SK-N-SH (cell line): ENCODE results near the gene TIMP2.

Experiments
- EZH2phosphoT487 ChIP-seq: fragments of 200-600 bp; sonication (generic); IDR thresholded peaks from 2 replicates; pipeline ENCODE4 v1.6.1; 2017; ENCODE audit warnings: low read depth, mixed run types, mild to moderate bottlenecking, antibody characterized with exemption, moderate library complexity, borderline replicate concordance
- GABPA ChIP-seq: IDR thresholded peaks from 2 replicates; pipeline ENCODE4 v1.4.0; 2012; ENCODE audit warnings: low read depth, mild to moderate bottlenecking
- TF ChIP-seq, protein P1 (sequence below): fragments of 200-600 bp; sonication (generic); IDR thresholded peaks from 2 replicates; pipeline ENCODE4 v1.6.1; 2017; ENCODE audit warnings: antibody characterized with exemption, mild to moderate bottlenecking, moderate library complexity

DNA sequence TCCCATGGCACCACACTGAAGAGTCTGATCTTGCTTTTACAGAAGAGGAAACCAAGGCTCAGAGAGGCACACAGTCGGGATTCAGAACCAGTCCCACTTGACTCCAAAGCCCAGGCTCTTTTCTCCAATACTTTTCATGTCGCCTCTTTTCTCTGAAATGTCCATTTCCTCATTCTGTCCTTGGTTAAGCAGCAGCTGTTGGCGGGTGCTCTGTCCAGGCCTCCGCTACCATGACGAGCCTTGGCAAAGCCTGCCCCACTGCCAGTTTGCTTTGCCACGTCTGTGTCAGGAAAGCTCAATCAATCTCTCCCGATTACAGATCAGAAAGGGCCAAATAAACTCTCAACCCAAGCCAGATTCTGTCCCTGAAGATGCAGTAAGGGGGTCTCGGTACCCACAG lies 13.1 kb downstream of the TIMP2 start:
- TF ChIP-seq EZH2phosphoT487: no peak
- TF ChIP-seq, protein P1, sequence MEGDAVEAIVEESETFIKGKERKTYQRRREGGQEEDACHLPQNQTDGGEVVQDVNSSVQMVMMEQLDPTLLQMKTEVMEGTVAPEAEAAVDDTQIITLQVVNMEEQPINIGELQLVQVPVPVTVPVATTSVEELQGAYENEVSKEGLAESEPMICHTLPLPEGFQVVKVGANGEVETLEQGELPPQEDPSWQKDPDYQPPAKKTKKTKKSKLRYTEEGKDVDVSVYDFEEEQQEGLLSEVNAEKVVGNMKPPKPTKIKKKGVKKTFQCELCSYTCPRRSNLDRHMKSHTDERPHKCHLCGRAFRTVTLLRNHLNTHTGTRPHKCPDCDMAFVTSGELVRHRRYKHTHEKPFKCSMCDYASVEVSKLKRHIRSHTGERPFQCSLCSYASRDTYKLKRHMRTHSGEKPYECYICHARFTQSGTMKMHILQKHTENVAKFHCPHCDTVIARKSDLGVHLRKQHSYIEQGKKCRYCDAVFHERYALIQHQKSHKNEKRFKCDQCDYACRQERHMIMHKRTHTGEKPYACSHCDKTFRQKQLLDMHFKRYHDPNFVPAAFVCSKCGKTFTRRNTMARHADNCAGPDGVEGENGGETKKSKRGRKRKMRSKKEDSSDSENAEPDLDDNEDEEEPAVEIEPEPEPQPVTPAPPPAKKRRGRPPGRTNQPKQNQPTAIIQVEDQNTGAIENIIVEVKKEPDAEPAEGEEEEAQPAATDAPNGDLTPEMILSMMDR: no peak
- TF ChIP-seq GABPA: no peak
